ENCODE results near the gene ZNF609.

Gene ZNF609

GRCh38 chr15:64548235-64548634 is 87.9 kb downstream of the ZNF609 start:
- DNase-seq = no peak

GRCh38 chr15:64549860-64550259 is 89.5 kb downstream of the ZNF609 start:
- no peak for DNase-seq

GRCh38 chr15:64552281-64552948 is 92.0 kb downstream of the ZNF609 start:
- no peak for DNase-seq

GRCh38 chr15:64558460-64559179 is 98.2 kb downstream of the ZNF609 start:
- no peak for DNase-seq

- no peak for DNase-seq
Observed at GRCh38 chr15:64559243-64559642, 98.9 kb downstream of the ZNF609 start.

- DNase-seq = no peak
Observed at GRCh38 chr15:64560501-64560900, 100.1 kb downstream of the ZNF609 start.

- no peak for DNase-seq
Observed at GRCh38 chr15:64560998-64561397, 100.6 kb downstream of the ZNF609 start.

- no peak for DNase-seq
Observed at GRCh38 chr15:64562003-64562640, 101.7 kb downstream of the ZNF609 start.

GRCh38 chr15:64566102-64566501 is 105.7 kb downstream of the ZNF609 start:
- DNase-seq = no peak

GRCh38 chr15:64566629-64567427 is 106.5 kb downstream of the ZNF609 start:
- no peak for DNase-seq

GRCh38 chr15:64568765-64569164 is 108.4 kb downstream of the ZNF609 start:
- DNase-seq = no peak

- DNase-seq = no peak
Observed at GRCh38 chr15:64571857-64572291, 111.5 kb downstream of the ZNF609 start.

- DNase-seq = no peak
Observed at GRCh38 chr15:64572856-64573255, 112.5 kb downstream of the ZNF609 start.

- DNase-seq = no peak
Observed at GRCh38 chr15:64574301-64575017, 114.1 kb downstream of the ZNF609 start.

GRCh38 chr15:64580696-64581407 is 120.5 kb downstream of the ZNF609 start:
- DNase-seq = no peak

- no peak for DNase-seq
Observed at GRCh38 chr15:64581408-64581761, 121.0 kb downstream of the ZNF609 start.

GRCh38 chr15:64582202-64582601 is 121.8 kb downstream of the ZNF609 start:
- no peak for DNase-seq

GRCh38 chr15:64583519-64583918 is 123.1 kb downstream of the ZNF609 start:
- DNase-seq = no peak

GRCh38 chr15:64583983-64584382 is 123.6 kb downstream of the ZNF609 start:
- DNase-seq = no peak

GRCh38 chr15:64586259-64586870 is 126.0 kb downstream of the ZNF609 start:
- no peak for DNase-seq

GRCh38 chr15:64586984-64587383 is 126.6 kb downstream of the ZNF609 start:
- no peak for DNase-seq
